ENCODE data around the gene ZNF620.

GRCh38 chr3:40524568-40525285 is 18.9 kb downstream of the ZNF620 start, which contains the start of gene ZNF621:
- peak; percentile 70 for TF ChIP-seq ELF4 (IDR thresholded peaks at IDR 0.05)
- no peak for TF ChIP-seq ARNT (IDR thresholded peaks at IDR 0.05)
